GM12878 (cell line): ENCODE data around the gene FRZB.

Source experiments
- ASH2L ChIP-seq: fragments of 300-600, 200-600 bp; sonication (generic); IDR thresholded peaks from 2 replicates; pipeline ENCODE4 v1.6.1; 2017; ENCODE audit warnings: low read depth, mild to moderate bottlenecking, borderline replicate concordance
- EZH2 ChIP-seq: IDR thresholded peaks from 2 replicates; pipeline ENCODE4 v1.6.1; 2012; ENCODE audit warnings: low read depth, mild to moderate bottlenecking, control low read depth, inconsistent platforms, low read length, borderline replicate concordance; ENCODE audit not compliant: control insufficient read depth
- JUNB ChIP-seq: IDR thresholded peaks from 2 replicates; pipeline ENCODE4 v1.6.1; 2016; ENCODE audit warnings: antibody characterized with exemption, mild to moderate bottlenecking
- MTA3 ChIP-seq: IDR thresholded peaks from 2 replicates; pipeline ENCODE4 v1.6.1; 2012; ENCODE audit warnings: low read length, inconsistent platforms, borderline replicate concordance
- NFIC ChIP-seq: IDR thresholded peaks from 2 replicates; pipeline ENCODE4 v1.6.1; 2012; ENCODE audit warnings: low read depth, mild to moderate bottlenecking, inconsistent platforms, low read length, moderate library complexity
- POLR2AphosphoS5 ChIP-seq: IDR thresholded peaks from 2 replicates; pipeline ENCODE4 v1.6.1; 2011; ENCODE audit warnings: mild to moderate bottlenecking, low read length, inconsistent platforms
- SMC3 ChIP-seq: IDR thresholded peaks from 2 replicates; pipeline ENCODE4 v1.6.1; 2011; ENCODE audit warnings: low read length, improper control_type of control experiment, borderline replicate concordance
- STAT1 ChIP-seq: fragments of 450-650 bp; conservative IDR thresholded peaks from 2 replicates; pipeline ENCODE4 v1.6.1; 2014; ENCODE audit warnings: antibody characterized with exemption, mild to moderate bottlenecking
- YY1 ChIP-seq: IDR thresholded peaks from 2 replicates; pipeline ENCODE4 v1.6.1; 2011; ENCODE audit warnings: low read depth, mild to moderate bottlenecking, low read length
- TF ChIP-seq, protein P1 (sequence below), 3 experiments: IDR thresholded peaks in 2 of 3; conservative IDR thresholded peaks in 1 of 3; 2 replicates each; pipeline ENCODE4 v1.5.1; 2011; ENCODE audit warnings: low read depth in 3 of 3, low read length in 3 of 3, mild to moderate bottlenecking in 3 of 3, control low read depth in 2 of 3, moderate library complexity in 2 of 3, inconsistent platforms in 1 of 3, mixed read lengths in 1 of 3; ENCODE audit not compliant: control insufficient read depth in 2 of 3, insufficient read depth in 1 of 3; ENCODE audit errors: extremely low read depth in 1 of 3
- TF ChIP-seq, protein P2 (sequence below): IDR thresholded peaks from 2 replicates; pipeline ENCODE4 v1.6.1; 2012; ENCODE audit warnings: low read length, inconsistent platforms
- TF ChIP-seq, protein P3 (sequence below): fragments of 450-650 bp; IDR thresholded peaks from 2 replicates; pipeline ENCODE4 v1.6.1; 2017; ENCODE audit warnings: mild to moderate bottlenecking, moderate library complexity
- TF ChIP-seq, protein P4 (sequence below): fragments of 450-650 bp; IDR thresholded peaks from 2 replicates; pipeline ENCODE4 v1.6.1; 2016; ENCODE audit warnings: mild to moderate bottlenecking

DNA sequence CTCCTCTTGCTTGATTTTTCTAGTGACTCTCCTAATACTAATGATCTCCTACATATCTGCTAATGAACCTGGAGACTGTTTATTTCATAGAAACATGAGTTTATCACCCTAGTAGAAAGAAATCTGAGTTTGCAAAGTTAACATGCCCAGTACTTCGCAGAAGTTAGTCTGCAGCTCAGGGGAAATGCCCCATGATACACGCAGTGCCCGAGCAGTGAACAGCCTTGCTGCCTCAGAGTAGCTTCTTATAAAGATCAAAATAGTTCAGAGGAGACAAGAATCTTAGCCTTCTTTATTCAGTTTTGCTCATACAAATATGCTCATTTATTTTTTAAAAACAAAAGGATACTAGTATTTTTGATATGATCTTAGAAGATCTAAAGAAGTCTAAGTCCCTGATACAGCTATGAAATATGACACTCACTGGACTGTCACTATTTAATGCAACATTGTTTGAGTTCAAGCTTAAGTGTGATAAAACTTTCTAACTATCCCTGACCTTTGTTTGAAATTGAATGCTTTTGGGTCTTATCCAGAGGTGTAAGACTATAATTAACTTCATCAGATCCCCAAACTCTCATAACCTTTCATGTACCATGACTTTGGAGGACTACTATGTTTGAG is 20.5 kb downstream of the FRZB start:
- TF ChIP-seq EZH2 (no peak), NFIC (no peak), POLR2AphosphoS5 (no peak), YY1 (no peak), ASH2L (no peak), SMC3 (no peak), JUNB (no peak), MTA3 (no peak), STAT1 (no peak)
- TF ChIP-seq, protein P1, sequence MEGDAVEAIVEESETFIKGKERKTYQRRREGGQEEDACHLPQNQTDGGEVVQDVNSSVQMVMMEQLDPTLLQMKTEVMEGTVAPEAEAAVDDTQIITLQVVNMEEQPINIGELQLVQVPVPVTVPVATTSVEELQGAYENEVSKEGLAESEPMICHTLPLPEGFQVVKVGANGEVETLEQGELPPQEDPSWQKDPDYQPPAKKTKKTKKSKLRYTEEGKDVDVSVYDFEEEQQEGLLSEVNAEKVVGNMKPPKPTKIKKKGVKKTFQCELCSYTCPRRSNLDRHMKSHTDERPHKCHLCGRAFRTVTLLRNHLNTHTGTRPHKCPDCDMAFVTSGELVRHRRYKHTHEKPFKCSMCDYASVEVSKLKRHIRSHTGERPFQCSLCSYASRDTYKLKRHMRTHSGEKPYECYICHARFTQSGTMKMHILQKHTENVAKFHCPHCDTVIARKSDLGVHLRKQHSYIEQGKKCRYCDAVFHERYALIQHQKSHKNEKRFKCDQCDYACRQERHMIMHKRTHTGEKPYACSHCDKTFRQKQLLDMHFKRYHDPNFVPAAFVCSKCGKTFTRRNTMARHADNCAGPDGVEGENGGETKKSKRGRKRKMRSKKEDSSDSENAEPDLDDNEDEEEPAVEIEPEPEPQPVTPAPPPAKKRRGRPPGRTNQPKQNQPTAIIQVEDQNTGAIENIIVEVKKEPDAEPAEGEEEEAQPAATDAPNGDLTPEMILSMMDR (IDR thresholded peaks at IDR 0.05 in 2 of 3, conservative IDR thresholded peaks at IDR 0.05 in 1 of 3; ENCODE audit: control insufficient read depth in 2 of 3, extremely low read depth in 1 of 3, insufficient read depth in 1 of 3, low read depth in 3 of 3, low read length in 3 of 3): no peak
- TF ChIP-seq, protein P2, sequence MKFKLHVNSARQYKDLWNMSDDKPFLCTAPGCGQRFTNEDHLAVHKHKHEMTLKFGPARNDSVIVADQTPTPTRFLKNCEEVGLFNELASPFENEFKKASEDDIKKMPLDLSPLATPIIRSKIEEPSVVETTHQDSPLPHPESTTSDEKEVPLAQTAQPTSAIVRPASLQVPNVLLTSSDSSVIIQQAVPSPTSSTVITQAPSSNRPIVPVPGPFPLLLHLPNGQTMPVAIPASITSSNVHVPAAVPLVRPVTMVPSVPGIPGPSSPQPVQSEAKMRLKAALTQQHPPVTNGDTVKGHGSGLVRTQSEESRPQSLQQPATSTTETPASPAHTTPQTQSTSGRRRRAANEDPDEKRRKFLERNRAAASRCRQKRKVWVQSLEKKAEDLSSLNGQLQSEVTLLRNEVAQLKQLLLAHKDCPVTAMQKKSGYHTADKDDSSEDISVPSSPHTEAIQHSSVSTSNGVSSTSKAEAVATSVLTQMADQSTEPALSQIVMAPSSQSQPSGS: no peak
- TF ChIP-seq, protein P3, sequence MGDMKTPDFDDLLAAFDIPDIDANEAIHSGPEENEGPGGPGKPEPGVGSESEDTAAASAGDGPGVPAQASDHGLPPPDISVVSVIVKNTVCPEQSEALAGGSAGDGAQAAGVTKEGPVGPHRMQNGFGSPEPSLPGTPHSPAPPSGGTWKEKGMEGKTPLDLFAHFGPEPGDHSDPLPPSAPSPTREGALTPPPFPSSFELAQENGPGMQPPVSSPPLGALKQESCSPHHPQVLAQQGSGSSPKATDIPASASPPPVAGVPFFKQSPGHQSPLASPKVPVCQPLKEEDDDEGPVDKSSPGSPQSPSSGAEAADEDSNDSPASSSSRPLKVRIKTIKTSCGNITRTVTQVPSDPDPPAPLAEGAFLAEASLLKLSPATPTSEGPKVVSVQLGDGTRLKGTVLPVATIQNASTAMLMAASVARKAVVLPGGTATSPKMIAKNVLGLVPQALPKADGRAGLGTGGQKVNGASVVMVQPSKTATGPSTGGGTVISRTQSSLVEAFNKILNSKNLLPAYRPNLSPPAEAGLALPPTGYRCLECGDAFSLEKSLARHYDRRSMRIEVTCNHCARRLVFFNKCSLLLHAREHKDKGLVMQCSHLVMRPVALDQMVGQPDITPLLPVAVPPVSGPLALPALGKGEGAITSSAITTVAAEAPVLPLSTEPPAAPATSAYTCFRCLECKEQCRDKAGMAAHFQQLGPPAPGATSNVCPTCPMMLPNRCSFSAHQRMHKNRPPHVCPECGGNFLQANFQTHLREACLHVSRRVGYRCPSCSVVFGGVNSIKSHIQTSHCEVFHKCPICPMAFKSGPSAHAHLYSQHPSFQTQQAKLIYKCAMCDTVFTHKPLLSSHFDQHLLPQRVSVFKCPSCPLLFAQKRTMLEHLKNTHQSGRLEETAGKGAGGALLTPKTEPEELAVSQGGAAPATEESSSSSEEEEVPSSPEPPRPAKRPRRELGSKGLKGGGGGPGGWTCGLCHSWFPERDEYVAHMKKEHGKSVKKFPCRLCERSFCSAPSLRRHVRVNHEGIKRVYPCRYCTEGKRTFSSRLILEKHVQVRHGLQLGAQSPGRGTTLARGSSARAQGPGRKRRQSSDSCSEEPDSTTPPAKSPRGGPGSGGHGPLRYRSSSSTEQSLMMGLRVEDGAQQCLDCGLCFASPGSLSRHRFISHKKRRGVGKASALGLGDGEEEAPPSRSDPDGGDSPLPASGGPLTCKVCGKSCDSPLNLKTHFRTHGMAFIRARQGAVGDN: no peak
- TF ChIP-seq, protein P4, sequence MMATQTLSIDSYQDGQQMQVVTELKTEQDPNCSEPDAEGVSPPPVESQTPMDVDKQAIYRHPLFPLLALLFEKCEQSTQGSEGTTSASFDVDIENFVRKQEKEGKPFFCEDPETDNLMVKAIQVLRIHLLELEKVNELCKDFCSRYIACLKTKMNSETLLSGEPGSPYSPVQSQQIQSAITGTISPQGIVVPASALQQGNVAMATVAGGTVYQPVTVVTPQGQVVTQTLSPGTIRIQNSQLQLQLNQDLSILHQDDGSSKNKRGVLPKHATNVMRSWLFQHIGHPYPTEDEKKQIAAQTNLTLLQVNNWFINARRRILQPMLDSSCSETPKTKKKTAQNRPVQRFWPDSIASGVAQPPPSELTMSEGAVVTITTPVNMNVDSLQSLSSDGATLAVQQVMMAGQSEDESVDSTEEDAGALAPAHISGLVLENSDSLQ: no peak
